HCT116 (cell line): ENCODE measurements around the gene FKBP10. TPM values are rescaled to one million over a fixed set of nuclear protein-coding genes. Genes with fewer than 3 reads are reported as not detected.

Experiments used
- ATAC-seq: fragments of 200-7000 bp; cut with Tn5 transposase; 2 replicates; pipeline ENCODE4 v1.9.1; 2020; ENCODE audit warnings: mild to moderate bottlenecking, moderate library complexity
- BruUV-seq: library from RNA; stranded (reverse); fragments of 400-500 nt; replicated peaks from 2 replicates; lab custom pipeline; 2021; lab: Mats Ljungman, UMichigan
- CTCF ChIA-PET: fragments of 300-600 bp; sonication (Branson Sonifier 250); formaldehyde crosslinking; loops from one replicate; lab custom pipeline; 2021; ENCODE audit warnings: antibody characterized with exemption; lab: Charles Lee
- POLR2A ChIA-PET: fragments of 300-600, 350-600 bp; sonication (Branson Sonifier 250); formaldehyde crosslinking; loops from one replicate; lab custom pipeline; 2021; ENCODE audit warnings: antibody characterized with exemption; lab: Charles Lee
- RAD21 ChIA-PET, 2 experiments: fragments of 300-600 bp; sonication (Branson Sonifier 250); formaldehyde crosslinking; loops; one replicate each; lab custom pipeline; 2023; ENCODE audit warnings: low total read pairs in 2 of 2; ENCODE audit not compliant: uncharacterized antibody in 2 of 2, unreplicated experiment in 2 of 2, low non-redundant PET in 1 of 2; lab: Charles Lee
- DNase-seq: peaks from one replicate; pipeline ENCODE4 v3.0.0-alpha.2; 2010; ENCODE audit warnings: low read depth, low spot score
- H2AFZ ChIP-seq: fragments of 200-600 bp; shearing (Covaris generic), sonication (generic); 2 replicates; pipeline ENCODE4 v1.6.1; 2017; ENCODE audit warnings: low read depth, mixed run types, mixed read lengths, antibody characterized with exemption, low read length; ENCODE audit not compliant: poor library complexity, severe bottlenecking
- H3K27ac ChIP-seq: 2 replicates; pipeline ENCODE4 v1.5.1; 2012; ENCODE audit warnings: low read depth, low read length
- H3K27me3 ChIP-seq: fragments of 200-600 bp; sonication (generic); 2 replicates; pipeline ENCODE4 v1.6.1; 2016; ENCODE audit warnings: mixed run types, low read length, mixed read lengths; ENCODE audit not compliant: insufficient read depth
- H3K36me3 ChIP-seq, 2 experiments: fragments of 200-500 bp in 1 of 2; fragments of 200-600 bp in 1 of 2; sonication (Bioruptor generic) in 1 of 2; sonication (generic) in 1 of 2; 2 replicates each; pipeline versions ENCODE4 v1.5.1 to v1.6.1; 2014 to 2016; ENCODE audit warnings: low read length in 2 of 2, inconsistent platforms in 1 of 2, mixed read lengths in 1 of 2, mixed run types in 1 of 2; ENCODE audit not compliant: insufficient read depth in 2 of 2, control insufficient read depth in 1 of 2
- H3K4me1 ChIP-seq, 2 experiments: fragments of 200-600 bp in 1 of 2; sonication (generic) in 1 of 2; 2 replicates each; pipeline versions ENCODE4 v1.5.1 to v1.6.1; 2012 to 2017; ENCODE audit warnings: low read length in 2 of 2, inconsistent platforms in 1 of 2, mild to moderate bottlenecking in 1 of 2, mixed read lengths in 1 of 2, mixed run types in 1 of 2, moderate library complexity in 1 of 2; ENCODE audit not compliant: insufficient read depth in 2 of 2, control insufficient read depth in 1 of 2
- H3K4me2 ChIP-seq: fragments of 200-600 bp; sonication (generic); 2 replicates; pipeline ENCODE4 v1.6.1; 2017; ENCODE audit warnings: mixed run types, low read length, mixed read lengths
- H3K4me3 ChIP-seq, 2 experiments: fragments of 200-600 bp in 1 of 2; sonication (generic) in 1 of 2; replicated peaks in 1 of 2; 2 replicates each; pipeline ENCODE4 v1.5.1; 2011 to 2016; ENCODE audit warnings: low read length in 2 of 2, control low read depth in 1 of 2, low read depth in 1 of 2, mild to moderate bottlenecking in 1 of 2, mixed read lengths in 1 of 2, mixed run types in 1 of 2
- H3K79me2 ChIP-seq: fragments of 200-600 bp; sonication (generic); 2 replicates; pipeline ENCODE4 v1.6.1; 2017; ENCODE audit warnings: mild to moderate bottlenecking, mixed run types, low read length, moderate library complexity, mixed read lengths; ENCODE audit not compliant: insufficient read depth
- H3K9ac ChIP-seq: fragments of 200-600 bp; sonication (generic); 2 replicates; pipeline ENCODE4 v1.6.1; 2016; ENCODE audit warnings: low read length, mixed read lengths
- H3K9me2 ChIP-seq: fragments of 200-600 bp; sonication (generic), shearing (Covaris generic); 2 replicates; pipeline ENCODE4 v1.6.1; 2017; ENCODE audit warnings: mixed run types, mild to moderate bottlenecking, moderate library complexity; ENCODE audit not compliant: insufficient read depth
- H3K9me3 ChIP-seq, 2 experiments: fragments of 200-500 bp in 1 of 2; fragments of 200-600 bp in 1 of 2; sonication (Bioruptor generic) in 1 of 2; sonication (generic) in 1 of 2; 2 replicates each; pipeline ENCODE4 v1.6.1; 2014 to 2017; ENCODE audit warnings: low read length in 2 of 2, mixed read lengths in 2 of 2, inconsistent platforms in 1 of 2, low read depth in 1 of 2, mild to moderate bottlenecking in 1 of 2, mixed run types in 1 of 2, moderate library complexity in 1 of 2; ENCODE audit not compliant: control insufficient read depth in 1 of 2, insufficient read depth in 1 of 2
- H4K20me1 ChIP-seq: fragments of 200-600 bp; sonication (generic), shearing (Covaris generic); 2 replicates; pipeline ENCODE4 v1.6.1; 2017; ENCODE audit warnings: mixed run types, mild to moderate bottlenecking, moderate library complexity; ENCODE audit not compliant: insufficient read depth
- ATF3 ChIP-seq: IDR thresholded peaks from 2 replicates; pipeline ENCODE4 v1.6.1; 2012
- ELF1 ChIP-seq: IDR thresholded peaks from 2 replicates; pipeline ENCODE4 v1.6.1; 2012; ENCODE audit warnings: low read depth, borderline replicate concordance
- JUND ChIP-seq: IDR thresholded peaks from 2 replicates; pipeline ENCODE4 v1.6.1; 2012
- MAX ChIP-seq: IDR thresholded peaks from 2 replicates; pipeline ENCODE4 v1.6.1; 2012
- POLR2A ChIP-seq: IDR thresholded peaks from 2 replicates; pipeline ENCODE4 v1.7.0; 2011; ENCODE audit warnings: borderline replicate concordance; ENCODE audit not compliant: insufficient read depth, insufficient read length; ENCODE audit errors: extremely low read depth
- POLR2AphosphoS5 ChIP-seq: IDR thresholded peaks from 2 replicates; pipeline ENCODE4 v1.6.1; 2011; ENCODE audit warnings: mild to moderate bottlenecking, low read depth, low read length, moderate library complexity
- REST ChIP-seq: IDR thresholded peaks from 2 replicates; pipeline ENCODE4 v1.6.1; 2012; ENCODE audit warnings: low read depth
- SP1 ChIP-seq: IDR thresholded peaks from 2 replicates; pipeline ENCODE4 v1.6.1; 2012; ENCODE audit warnings: low read depth
- SRF ChIP-seq: IDR thresholded peaks from 2 replicates; pipeline ENCODE4 v1.6.1; 2012; ENCODE audit warnings: low read depth
- TCF7L2 ChIP-seq: IDR thresholded peaks from 2 replicates; pipeline ENCODE4 v1.7.0; 2011; ENCODE audit warnings: borderline replicate concordance, inconsistent platforms; ENCODE audit not compliant: insufficient read depth, insufficient read length; ENCODE audit errors: extremely low read depth
- intact Hi-C: fragments of 100-400 bp; cut with micrococcal nuclease; formaldehyde crosslinking; loops from 2 replicates; pipeline ENCODE4 v1.10.0; 2022
- total RNA-seq: library from RNA; stranded (reverse); gene quantifications from one replicate; pipeline ENCODE4 v1.2.1, GENCODE V29; 2021; ENCODE audit not compliant: unreplicated experiment
- TF ChIP-seq, protein P1 (sequence below), 3 experiments: fragments of 200-600 bp in 1 of 3; sonication (generic) in 1 of 3; IDR thresholded peaks in 2 of 3; conservative IDR thresholded peaks in 1 of 3; 2 replicates each; pipeline ENCODE4 v1.5.1; 2012 to 2017; ENCODE audit warnings: low read depth in 2 of 3, low read length in 2 of 3, antibody characterized with exemption in 1 of 3, borderline replicate concordance in 1 of 3, control low read depth in 1 of 3, mild to moderate bottlenecking in 1 of 3, mixed read lengths in 1 of 3, mixed run types in 1 of 3, moderate library complexity in 1 of 3; ENCODE audit not compliant: insufficient read depth in 1 of 3
- TF ChIP-seq, protein P2 (sequence below): IDR thresholded peaks from 2 replicates; pipeline ENCODE4 v1.6.1; 2011; ENCODE audit warnings: mild to moderate bottlenecking, low read length, moderate library complexity; ENCODE audit not compliant: insufficient replicate concordance; ENCODE audit errors: extremely low read depth

Gene FKBP10
- total RNA-seq, 1 experiment from 2014 or later = 78.5 TPM

- TF ChIP-seq TCF7L2 (no peak), SRF (no peak), ATF3 (no peak), POLR2A (no peak), REST (no peak)
Observed at GRCh38 chr17:41810659-41811548, 1.9 kb upstream of the FKBP10 start (continued).

DNA sequence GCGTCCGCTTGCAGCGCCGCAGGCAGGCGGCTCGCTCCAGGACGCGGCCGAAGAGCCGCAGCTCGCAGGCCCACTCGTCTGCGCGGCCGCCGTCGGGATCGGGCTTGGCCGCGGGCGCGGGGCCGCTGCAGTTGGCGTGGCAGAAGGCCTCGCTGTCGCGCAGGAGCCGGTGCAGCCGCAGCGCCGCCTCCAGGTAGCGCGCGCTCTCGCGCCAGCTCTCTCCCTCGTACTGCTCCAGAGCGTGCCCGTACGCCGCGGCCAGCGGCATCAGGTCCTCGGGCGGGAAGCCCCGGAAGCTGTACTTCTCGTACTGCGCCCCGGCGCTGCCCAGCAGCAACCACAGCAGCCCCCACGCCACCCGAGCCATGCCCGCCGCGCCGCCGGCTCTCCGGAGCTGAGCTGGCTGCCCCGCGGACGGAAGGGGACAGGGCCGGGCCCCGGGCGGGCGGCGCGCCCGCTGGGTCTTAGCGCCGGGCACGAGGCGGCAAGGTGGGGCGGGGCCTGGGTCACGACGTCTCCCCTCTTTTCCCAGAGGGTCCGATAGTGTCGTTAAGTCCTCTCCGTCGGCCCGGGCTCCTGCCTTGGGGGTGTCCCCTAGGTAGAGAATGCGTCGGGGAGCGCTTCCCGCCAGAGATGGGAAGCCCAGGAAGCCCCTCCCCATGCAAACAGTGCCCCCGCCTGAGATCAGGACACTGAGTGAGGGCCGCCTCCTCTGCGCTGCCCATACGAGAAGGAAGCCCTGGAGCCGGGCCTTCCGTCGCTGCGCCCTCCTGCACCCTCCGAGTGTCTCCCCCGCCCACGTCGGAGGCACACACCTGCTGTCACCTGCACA lies 1.0 kb upstream of the FKBP10 start, which contains the start of gene P3H4:
TSS of gene P3H4 (minus strand) at position 401 of the 832 bp plus-strand sequence. CDS start at position 367, 34 bp downstream.
- ChIA-PET RAD21 (interaction anchor here in 1 of 2 experiments (0.9 to 1.2 kb wide), 2 partner anchors 38 to 74 kb away, joined by 3 read pairs; no protein-coding TSS in a partner anchor), POLR2A (interaction anchor here (0.5 to 2.7 kb wide), 6 partner anchors 11 to 123 kb away, joined by 3 to 11 read pairs (median 4); partner anchors contain the start of genes EIF1 and JUP), CTCF (interaction anchor here (0.6 to 3.5 kb wide), 8 partner anchors 10 to 538 kb away, joined by 3 to 25 read pairs (median 4); partner anchors contain the start of gene JUP)
- Histone ChIP-seq H3K27ac (peak within 1 kb of the TSS; percentile 97), H3K4me3 (peak within 1 kb of the TSS; percentile 66 to 72), H2AFZ (peak within 1 kb of the TSS; percentile 86), H3K4me1 (peaks cover 10 to 41% of the 10 kb centered on the region in 2 experiments; a peak in 3 of 4 replicates), H3K79me2 (peaks cover 30% of the 10 kb centered on the region; the same call in 1 of the 2 replicates), H3K27me3 (no peaks in the 10 kb centered on the region), H3K9me2 (no peaks in the 10 kb centered on the region), H3K9ac (peak within 1 kb of the TSS; percentile 71), H3K36me3 (no peaks in the 10 kb centered on the region), H3K4me2 (peak within 1 kb of the TSS; percentile 99), H4K20me1 (no peaks in the 10 kb centered on the region), H3K9me3 (no peaks in the 10 kb centered on the region)
- intact Hi-C loops = loop anchor here (2.0 kb wide), 1 partner anchor 73 kb away; no protein-coding TSS in a partner anchor
- BruUV-seq = no TSS peak
- ATAC-seq (peak; percentile 81), DNase-seq (peak; percentile 44)
- TF ChIP-seq SP1 (peak; percentile 50), ELF1 (no peak), MAX (peak; percentile 92), POLR2AphosphoS5 (peak; percentile 66), JUND (no peak)
- TF ChIP-seq, protein P1, sequence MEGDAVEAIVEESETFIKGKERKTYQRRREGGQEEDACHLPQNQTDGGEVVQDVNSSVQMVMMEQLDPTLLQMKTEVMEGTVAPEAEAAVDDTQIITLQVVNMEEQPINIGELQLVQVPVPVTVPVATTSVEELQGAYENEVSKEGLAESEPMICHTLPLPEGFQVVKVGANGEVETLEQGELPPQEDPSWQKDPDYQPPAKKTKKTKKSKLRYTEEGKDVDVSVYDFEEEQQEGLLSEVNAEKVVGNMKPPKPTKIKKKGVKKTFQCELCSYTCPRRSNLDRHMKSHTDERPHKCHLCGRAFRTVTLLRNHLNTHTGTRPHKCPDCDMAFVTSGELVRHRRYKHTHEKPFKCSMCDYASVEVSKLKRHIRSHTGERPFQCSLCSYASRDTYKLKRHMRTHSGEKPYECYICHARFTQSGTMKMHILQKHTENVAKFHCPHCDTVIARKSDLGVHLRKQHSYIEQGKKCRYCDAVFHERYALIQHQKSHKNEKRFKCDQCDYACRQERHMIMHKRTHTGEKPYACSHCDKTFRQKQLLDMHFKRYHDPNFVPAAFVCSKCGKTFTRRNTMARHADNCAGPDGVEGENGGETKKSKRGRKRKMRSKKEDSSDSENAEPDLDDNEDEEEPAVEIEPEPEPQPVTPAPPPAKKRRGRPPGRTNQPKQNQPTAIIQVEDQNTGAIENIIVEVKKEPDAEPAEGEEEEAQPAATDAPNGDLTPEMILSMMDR (IDR thresholded peaks at IDR 0.05 in 2 of 3, conservative IDR thresholded peaks at IDR 0.05 in 1 of 3; ENCODE audit: borderline replicate concordance in 1 of 3, insufficient read depth in 1 of 3, low read depth in 2 of 3, low read length in 2 of 3) = peak in 2 of 3 experiments; percentile 51 to 64; a peak in 4 of 6 replicates
- TF ChIP-seq, protein P2, sequence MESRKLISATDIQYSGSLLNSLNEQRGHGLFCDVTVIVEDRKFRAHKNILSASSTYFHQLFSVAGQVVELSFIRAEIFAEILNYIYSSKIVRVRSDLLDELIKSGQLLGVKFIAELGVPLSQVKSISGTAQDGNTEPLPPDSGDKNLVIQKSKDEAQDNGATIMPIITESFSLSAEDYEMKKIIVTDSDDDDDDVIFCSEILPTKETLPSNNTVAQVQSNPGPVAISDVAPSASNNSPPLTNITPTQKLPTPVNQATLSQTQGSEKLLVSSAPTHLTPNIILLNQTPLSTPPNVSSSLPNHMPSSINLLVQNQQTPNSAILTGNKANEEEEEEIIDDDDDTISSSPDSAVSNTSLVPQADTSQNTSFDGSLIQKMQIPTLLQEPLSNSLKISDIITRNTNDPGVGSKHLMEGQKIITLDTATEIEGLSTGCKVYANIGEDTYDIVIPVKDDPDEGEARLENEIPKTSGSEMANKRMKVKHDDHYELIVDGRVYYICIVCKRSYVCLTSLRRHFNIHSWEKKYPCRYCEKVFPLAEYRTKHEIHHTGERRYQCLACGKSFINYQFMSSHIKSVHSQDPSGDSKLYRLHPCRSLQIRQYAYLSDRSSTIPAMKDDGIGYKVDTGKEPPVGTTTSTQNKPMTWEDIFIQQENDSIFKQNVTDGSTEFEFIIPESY = no peak
